Measurements from ENCODE around the gene ESR1. TPM values are rescaled to one million over a fixed set of nuclear protein-coding genes. Genes with fewer than 3 reads are reported as not detected.

ESR1 gene
- total and polyA plus RNA-seq, 4 donors: 0.05 to 16.1 (median 6.3) TPM

- Histone ChIP-seq H3K27ac (ENCODE audit: low read depth in 1 of 2, low read length in 2 of 2) (peak overlapping the region in 1 of 2 donors; percentile 53), H3K36me3 (ENCODE audit: control insufficient read depth in 4 of 4, insufficient read depth in 3 of 4, low read depth in 1 of 4, low read length in 3 of 4) (peaks cover 0 to 2% (median under 1%) of the 10 kb centered on the region in 4 donors), H3K4me3 (ENCODE audit: low read depth in 1 of 3, low read length in 3 of 3) (no peak overlapping the region), H3K4me1 (ENCODE audit: control insufficient read depth in 4 of 4, insufficient read depth in 4 of 4, low read length in 3 of 4) (peaks cover 0 to 4% (median 2%) of the 10 kb centered on the region in 4 donors), H3K9ac (ENCODE audit: low read depth in 1 of 2, low read length in 2 of 2) (no peak overlapping the region), H3K27me3 (ENCODE audit: control insufficient read depth in 4 of 4, insufficient read depth in 4 of 4, low read length in 3 of 4) (no peaks in the 10 kb centered on the region), H3K9me3 (ENCODE audit: control insufficient read depth in 4 of 4, low read length in 3 of 4) (no peaks in the 10 kb centered on the region)
- no peak for DNase-seq (ENCODE audit: low spot score)
- TF ChIP-seq, protein P1, sequence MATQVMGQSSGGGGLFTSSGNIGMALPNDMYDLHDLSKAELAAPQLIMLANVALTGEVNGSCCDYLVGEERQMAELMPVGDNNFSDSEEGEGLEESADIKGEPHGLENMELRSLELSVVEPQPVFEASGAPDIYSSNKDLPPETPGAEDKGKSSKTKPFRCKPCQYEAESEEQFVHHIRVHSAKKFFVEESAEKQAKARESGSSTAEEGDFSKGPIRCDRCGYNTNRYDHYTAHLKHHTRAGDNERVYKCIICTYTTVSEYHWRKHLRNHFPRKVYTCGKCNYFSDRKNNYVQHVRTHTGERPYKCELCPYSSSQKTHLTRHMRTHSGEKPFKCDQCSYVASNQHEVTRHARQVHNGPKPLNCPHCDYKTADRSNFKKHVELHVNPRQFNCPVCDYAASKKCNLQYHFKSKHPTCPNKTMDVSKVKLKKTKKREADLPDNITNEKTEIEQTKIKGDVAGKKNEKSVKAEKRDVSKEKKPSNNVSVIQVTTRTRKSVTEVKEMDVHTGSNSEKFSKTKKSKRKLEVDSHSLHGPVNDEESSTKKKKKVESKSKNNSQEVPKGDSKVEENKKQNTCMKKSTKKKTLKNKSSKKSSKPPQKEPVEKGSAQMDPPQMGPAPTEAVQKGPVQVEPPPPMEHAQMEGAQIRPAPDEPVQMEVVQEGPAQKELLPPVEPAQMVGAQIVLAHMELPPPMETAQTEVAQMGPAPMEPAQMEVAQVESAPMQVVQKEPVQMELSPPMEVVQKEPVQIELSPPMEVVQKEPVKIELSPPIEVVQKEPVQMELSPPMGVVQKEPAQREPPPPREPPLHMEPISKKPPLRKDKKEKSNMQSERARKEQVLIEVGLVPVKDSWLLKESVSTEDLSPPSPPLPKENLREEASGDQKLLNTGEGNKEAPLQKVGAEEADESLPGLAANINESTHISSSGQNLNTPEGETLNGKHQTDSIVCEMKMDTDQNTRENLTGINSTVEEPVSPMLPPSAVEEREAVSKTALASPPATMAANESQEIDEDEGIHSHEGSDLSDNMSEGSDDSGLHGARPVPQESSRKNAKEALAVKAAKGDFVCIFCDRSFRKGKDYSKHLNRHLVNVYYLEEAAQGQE (IDR thresholded peaks at IDR 0.05): peak; percentile 60
- TF ChIP-seq YY1 (IDR thresholded peaks at IDR 0.05): peak; percentile 94
- TF ChIP-seq, protein P2, sequence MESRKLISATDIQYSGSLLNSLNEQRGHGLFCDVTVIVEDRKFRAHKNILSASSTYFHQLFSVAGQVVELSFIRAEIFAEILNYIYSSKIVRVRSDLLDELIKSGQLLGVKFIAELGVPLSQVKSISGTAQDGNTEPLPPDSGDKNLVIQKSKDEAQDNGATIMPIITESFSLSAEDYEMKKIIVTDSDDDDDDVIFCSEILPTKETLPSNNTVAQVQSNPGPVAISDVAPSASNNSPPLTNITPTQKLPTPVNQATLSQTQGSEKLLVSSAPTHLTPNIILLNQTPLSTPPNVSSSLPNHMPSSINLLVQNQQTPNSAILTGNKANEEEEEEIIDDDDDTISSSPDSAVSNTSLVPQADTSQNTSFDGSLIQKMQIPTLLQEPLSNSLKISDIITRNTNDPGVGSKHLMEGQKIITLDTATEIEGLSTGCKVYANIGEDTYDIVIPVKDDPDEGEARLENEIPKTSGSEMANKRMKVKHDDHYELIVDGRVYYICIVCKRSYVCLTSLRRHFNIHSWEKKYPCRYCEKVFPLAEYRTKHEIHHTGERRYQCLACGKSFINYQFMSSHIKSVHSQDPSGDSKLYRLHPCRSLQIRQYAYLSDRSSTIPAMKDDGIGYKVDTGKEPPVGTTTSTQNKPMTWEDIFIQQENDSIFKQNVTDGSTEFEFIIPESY (IDR thresholded peaks at IDR 0.05): peak; percentile 55
- TF ChIP-seq JUND (IDR thresholded peaks at IDR 0.05): peak in 1 of 2 donors; percentile 35
- peak; percentile 93 for TF ChIP-seq NR2F2 (IDR thresholded peaks at IDR 0.05)
- TF ChIP-seq EGR1 (IDR thresholded peaks at IDR 0.05; ENCODE audit: low read depth in 2 of 2): no peak
- TF ChIP-seq FOXA2 (IDR thresholded peaks at IDR 0.05): peak; percentile 25
- TF ChIP-seq FOXA1 (IDR thresholded peaks at IDR 0.05): no peak
- TF ChIP-seq TAF1 (conservative IDR thresholded peaks at IDR 0.05): no peak
- TF ChIP-seq RXRA (IDR thresholded peaks at IDR 0.05): peak; percentile 24 to 63
- peak; percentile 85 for TF ChIP-seq MAX (IDR thresholded peaks at IDR 0.05)
- TF ChIP-seq HNF4A (conservative IDR thresholded peaks at IDR 0.05): peak; percentile 77 to 89
- peak; percentile 34 for TF ChIP-seq SP1 (IDR thresholded peaks at IDR 0.05)
- TF ChIP-seq, protein P3, sequence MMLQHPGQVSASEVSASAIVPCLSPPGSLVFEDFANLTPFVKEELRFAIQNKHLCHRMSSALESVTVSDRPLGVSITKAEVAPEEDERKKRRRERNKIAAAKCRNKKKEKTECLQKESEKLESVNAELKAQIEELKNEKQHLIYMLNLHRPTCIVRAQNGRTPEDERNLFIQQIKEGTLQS (IDR thresholded peaks at IDR 0.05): no peak
- peak; percentile 58 for TF ChIP-seq HNF4G (IDR thresholded peaks at IDR 0.05)
- TF ChIP-seq CTCF (IDR thresholded peaks at IDR 0.05; ENCODE audit: low read depth, low read length, missing input control): no peak
- peak; percentile 33 to 47 for TF ChIP-seq RAD21 (IDR thresholded peaks at IDR 0.05)
- no peak for TF ChIP-seq GABPA (IDR thresholded peaks at IDR 0.05 in 1 of 2, conservative IDR thresholded peaks at IDR 0.05 in 1 of 2)
- 68% methylated on average over 5 of the region's 5 CpGs for WGBS
Observed at GRCh38 chr6:151796842-151797530, 10.5 kb upstream of the ESR1 start.
